VCaP (cell line): ENCODE data around the gene SIK3.
"Not testable (repeated sequence)": the region's sequence is repeated elsewhere in the genome, so short reads cannot be mapped to it uniquely, and the experiment has no call there.

Source experiments
- H3K27ac ChIP-seq: fragments of 450-650 bp; 2 replicates; pipeline ENCODE4 v1.5.1; 2017
- TF ChIP-seq, protein P1 (sequence below): fragments of 450-650 bp; conservative IDR thresholded peaks from 2 replicates; pipeline ENCODE4 v1.5.1; 2017; ENCODE audit warnings: mild to moderate bottlenecking, moderate library complexity

Gene SIK3

DNA sequence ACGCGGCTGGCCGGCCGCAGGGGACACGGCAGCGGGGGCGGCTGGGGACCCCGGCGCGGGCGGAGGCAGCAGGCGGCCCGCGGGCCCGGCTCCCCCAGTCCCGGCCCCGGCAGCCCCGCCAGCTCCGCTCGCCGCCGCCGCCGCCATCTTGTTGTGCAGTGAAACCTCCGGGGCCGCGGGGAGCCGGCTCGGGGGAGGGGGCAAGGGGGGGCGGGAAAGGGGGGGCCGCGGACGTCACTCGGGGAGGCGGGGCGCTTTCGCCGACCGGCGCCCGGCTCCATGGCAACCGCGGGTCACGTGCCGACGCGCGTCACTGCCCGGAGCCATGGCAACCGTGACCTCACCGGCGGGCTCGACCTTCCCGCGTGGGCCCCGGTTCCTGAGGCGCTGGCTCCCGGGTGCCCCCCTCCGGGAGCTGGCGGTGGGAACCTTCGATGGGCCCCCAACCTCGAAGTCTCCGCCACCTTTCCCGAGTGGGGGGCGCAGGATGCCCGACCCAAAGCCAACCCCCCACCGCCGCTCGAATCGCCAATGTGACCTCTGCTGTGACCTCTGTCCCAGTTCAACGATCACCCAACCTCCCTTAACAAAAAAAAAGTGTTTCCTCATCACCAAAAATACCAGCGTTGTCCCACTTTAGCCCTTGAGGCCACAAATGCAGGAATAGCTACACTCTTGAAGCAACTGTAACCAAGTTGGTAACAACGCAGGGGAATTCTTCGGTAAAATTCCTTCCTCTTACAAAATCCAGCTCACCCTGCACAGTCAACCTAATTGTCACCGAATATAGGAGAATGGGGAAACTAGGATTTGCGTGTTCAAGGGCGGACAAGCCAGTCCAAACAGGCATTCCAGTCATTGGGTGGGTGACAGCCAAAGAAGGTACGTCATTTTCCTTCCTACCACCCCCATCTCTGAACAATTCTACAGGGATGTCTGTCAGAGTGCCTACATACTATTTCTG, at the start of gene SIK3:
Gene SIK3, minus strand, starts transcription at position 160 of the 964 bp plus-strand sequence. Its CDS starts 13 bp downstream, at position 147.
- TF ChIP-seq, protein P1, sequence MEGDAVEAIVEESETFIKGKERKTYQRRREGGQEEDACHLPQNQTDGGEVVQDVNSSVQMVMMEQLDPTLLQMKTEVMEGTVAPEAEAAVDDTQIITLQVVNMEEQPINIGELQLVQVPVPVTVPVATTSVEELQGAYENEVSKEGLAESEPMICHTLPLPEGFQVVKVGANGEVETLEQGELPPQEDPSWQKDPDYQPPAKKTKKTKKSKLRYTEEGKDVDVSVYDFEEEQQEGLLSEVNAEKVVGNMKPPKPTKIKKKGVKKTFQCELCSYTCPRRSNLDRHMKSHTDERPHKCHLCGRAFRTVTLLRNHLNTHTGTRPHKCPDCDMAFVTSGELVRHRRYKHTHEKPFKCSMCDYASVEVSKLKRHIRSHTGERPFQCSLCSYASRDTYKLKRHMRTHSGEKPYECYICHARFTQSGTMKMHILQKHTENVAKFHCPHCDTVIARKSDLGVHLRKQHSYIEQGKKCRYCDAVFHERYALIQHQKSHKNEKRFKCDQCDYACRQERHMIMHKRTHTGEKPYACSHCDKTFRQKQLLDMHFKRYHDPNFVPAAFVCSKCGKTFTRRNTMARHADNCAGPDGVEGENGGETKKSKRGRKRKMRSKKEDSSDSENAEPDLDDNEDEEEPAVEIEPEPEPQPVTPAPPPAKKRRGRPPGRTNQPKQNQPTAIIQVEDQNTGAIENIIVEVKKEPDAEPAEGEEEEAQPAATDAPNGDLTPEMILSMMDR, result peak; percentile 49
- peak within 1 kb of the TSS; percentile 94 for H3K27ac ChIP-seq

DNA sequence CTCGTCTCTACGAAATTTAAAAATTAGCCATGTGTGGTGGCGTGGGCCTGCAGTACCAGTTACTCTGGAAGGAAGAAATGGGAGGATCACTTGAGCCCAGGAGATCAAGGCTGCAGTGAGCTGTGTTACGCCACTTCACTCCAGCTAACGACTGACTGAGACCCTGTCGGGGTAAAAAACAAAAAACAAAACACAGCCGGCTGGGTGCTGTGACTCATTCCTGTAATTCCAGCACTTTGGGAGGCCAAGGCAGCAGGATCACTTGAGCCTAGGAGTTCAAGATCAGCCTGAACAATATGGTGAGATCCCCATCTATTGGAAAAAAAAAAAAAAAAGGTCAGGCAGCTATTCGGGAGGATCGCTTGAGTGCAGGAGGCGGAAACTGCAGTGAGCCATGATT, 48.3 kb upstream of the SIK3 start:
- TF ChIP-seq, protein P1, result no peak
- H3K27ac ChIP-seq, result peak overlapping the region; percentile 93

DNA sequence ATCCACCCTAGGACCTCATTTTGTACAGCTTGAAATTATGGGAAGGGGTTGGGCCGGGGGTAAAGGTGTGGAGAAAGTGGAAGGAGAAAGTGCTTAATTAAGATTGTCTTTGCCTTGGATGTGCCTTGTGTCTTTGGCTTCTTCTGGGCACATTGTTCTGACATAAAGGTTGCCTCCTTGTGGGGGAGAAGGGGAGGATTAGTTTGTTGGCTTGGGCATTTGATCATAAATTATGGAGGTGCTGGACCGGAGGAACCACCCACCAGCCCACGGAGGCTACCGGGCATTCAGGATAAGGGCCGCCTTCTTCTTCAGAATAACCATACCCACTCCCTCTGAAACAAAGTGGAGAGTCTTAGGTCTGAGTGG, 47.1 kb upstream of the SIK3 start:
- TF ChIP-seq, protein P1, result peak; percentile 45
- peak overlapping the region; percentile 93 for H3K27ac ChIP-seq

DNA sequence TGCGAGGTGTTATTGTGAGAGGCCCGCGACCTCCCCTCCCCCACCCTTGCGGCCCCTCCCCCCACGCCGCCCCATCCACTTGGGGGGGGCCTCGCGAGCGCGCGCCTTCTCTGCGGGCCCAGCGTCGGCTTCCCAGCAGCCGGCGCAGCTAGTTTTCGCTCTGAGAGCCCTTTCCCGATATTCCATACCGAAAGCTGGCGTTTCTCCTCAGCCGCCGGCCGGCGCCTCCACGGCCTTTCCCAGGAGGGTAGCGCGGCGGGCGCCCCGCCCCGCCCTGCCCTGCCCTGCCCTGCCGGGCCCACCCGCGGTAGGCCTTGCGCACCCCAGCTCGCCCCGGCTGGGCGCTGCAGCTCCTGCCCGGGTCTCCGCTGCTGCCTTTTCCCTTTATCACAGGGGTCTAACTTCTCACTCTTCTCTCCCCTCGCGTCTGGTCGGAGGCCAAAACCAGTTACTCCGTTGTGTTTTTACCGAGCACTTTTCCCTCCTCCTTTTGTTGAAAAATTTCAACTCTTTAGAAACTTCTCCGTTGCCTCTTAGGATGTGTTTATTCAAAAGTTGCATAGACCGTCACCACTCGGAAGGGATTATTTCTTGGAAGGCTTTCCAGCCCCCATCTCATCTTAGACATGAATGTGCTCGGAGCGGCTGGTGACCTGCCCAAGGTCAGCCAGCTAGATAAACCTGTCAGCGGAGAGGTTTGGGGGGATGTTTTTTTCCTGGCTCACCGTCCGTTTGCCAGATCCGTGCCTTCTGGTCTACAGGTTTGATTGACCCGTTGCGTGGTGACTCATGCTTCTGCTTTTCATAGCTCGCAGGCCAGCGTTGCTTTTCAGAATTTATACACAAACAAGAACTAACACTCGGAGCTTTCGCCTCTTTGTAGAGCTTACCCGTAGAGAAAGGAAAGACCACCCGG, 46.5 kb upstream of the SIK3 start:
- H3K27ac ChIP-seq, result peak overlapping the region; percentile 93
- TF ChIP-seq, protein P1, result no peak

DNA sequence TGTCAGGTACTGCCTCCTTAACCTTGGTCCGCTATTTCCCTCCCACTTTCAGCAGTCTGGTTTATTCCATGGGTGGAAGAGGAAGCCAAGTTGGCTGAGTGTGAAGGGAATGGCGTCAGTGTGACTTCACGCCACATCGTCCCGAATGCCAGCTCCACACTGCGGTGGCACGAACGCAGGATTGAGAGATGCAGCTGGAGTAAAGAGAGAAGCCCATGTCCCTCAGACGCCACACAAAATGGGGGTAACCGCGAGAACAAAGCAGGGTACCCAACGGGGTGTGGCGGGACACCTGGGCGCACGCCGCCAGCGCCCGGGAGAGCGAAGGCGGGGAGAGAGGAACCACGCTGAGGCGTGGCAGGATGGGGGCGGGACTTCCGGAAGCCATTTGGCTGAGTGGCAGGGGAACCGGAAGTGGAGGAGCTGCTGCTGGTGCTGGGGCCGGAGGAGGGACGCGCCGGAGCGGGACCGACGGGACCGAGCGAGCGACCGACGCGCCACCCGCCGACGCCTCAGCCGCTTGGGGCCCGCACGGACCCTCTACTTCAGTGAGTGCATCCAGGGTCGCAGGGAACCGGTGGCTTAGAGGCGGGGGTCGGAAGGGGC, 45.7 kb upstream of the SIK3 start, which contains the start of gene PAFAH1B2:
Gene PAFAH1B2, plus strand, starts transcription at position 417 of the 606 bp plus-strand sequence. CDS start 8,161 bp downstream, outside the sequence.
- peak within 1 kb of the TSS; percentile 93 for H3K27ac ChIP-seq
- TF ChIP-seq, protein P1, result no peak

DNA sequence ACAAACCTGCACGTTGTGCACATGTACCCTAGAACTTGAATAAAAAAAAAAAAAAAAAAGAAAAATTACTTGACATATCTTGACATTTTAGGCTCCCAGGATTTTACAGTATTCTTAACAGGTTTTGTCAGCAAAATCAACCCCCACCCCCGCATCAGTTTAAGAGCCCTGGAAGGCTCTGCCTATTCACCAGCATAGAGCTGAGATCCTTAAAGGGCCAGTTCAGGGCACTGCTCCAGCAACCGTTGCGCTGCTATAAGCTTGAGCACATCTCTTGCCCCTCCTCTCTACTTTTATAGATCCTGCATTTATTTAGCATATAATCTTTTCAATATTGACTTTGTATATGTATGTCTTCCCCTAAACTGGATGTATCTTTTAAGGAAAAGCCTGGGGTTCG, 45.2 kb upstream of the SIK3 start:
- H3K27ac ChIP-seq, result peak overlapping the region; percentile 93
- TF ChIP-seq, protein P1, result no peak

DNA sequence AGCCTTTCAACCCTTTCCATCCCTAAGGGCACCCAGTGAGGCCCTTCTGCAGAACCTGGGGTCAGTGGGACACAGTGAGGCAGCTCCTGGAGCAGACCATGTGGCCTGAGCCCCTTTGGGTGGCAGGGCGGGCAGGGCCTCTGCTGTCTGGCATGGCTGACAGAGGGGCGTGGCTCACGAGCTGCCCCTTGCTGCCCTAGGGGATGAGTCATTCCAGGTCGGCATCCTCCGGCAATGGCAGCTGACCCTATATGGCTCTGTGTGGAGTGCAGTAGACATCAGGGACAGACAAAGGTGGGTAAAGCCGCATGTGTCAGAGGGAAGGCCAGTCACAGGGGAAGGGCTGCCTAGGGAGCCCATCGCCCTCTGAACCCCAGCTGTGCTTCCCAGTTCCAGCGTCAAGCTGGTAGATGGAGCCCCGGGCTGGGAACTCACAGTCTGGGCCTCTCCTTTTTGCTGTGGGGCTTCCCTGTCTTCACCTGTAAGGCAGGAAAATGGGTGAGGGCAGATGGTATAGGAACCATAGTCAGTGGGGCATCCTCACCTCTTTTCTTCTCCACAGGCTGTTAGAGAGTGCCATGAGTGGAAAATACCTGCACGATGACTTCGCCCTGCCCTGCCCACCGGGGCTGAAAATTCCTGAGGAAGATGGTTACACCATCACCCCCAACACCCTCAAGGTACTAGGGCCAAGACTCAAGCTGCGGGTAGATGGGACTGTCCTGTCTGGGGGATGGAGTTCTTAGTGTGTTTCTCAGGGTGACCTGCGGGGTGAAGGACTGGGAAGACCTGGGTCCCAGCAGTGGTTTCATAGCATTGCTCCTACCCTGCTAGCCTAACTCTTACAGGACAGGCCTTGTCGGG, 39.2 kb upstream of the SIK3 start:
- H3K27ac ChIP-seq, result not testable (repeated sequence)

DNA sequence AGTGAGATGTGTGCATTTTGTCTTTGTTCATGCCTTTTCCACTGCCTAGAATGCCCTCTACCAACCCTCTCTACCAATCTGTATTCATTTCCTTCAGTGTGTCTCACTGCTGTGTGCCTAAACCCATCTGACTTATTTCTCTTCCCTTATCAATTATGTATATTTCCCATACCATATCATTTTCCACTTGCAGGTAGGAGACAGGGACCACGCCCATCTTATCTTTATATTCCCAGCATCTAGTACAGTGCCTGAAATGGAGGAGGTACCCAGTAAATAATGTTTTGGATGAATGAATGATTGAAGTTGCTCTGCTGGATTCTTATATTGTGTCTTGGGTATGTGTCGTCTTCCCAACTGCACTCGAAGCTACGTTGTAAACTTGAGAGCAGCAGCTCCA, 36.8 kb upstream of the SIK3 start:
- H3K27ac ChIP-seq, result not testable (repeated sequence)
